GM19239 (cell line): ENCODE data around the gene STK24.
"Not testable (repeated sequence)": the region's sequence is repeated elsewhere in the genome, so short reads cannot be mapped to it uniquely, and the experiment has no call there.

Experiments
- DNase-seq: peaks from one replicate; pipeline ENCODE4 v3.0.0; 2011; ENCODE audit warnings: low spot score; ENCODE audit not compliant: insufficient read length
- FAIRE-seq: peaks from 2 replicates; lab custom pipeline; 2011; peaks lifted over from hg19 to GRCh38; lab: Jason Lieb, UNC

STK24 gene

GRCh38 chr13:98584668-98585397 is 7.9 kb upstream of the STK24 start:
- DNase-seq (no peak), FAIRE-seq (no peak)

GRCh38 chr13:98582947-98583346 is 6.0 kb upstream of the STK24 start:
- no peak for DNase-seq

GRCh38 chr13:98581971-98582702 is 5.2 kb upstream of the STK24 start:
- FAIRE-seq (no peak), DNase-seq (no peak)

More at GRCh38 chr13:98582947-98583346, 6.0 kb upstream of the STK24 start:
- no peak for FAIRE-seq

DNA sequence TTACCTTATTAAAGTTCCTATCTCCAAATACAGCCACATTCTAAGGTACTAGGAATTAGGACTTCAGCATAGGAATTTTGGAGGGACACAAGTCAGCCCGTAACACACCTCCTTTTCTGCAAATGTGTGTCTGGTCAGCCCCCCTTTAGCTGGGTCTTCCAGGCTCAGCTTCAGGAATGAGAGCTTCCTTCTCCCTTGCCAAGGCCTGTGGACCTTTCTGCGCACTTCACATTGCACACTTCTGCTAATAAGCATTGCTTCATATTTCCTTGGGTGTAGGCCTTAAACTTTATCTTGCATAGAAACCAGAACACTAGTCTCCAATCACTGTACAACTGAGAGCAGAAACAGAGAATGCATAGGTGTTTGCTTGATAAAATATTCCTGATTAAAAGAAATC is 4.5 kb upstream of the STK24 start:
- no peak for FAIRE-seq
- no peak for DNase-seq

DNA sequence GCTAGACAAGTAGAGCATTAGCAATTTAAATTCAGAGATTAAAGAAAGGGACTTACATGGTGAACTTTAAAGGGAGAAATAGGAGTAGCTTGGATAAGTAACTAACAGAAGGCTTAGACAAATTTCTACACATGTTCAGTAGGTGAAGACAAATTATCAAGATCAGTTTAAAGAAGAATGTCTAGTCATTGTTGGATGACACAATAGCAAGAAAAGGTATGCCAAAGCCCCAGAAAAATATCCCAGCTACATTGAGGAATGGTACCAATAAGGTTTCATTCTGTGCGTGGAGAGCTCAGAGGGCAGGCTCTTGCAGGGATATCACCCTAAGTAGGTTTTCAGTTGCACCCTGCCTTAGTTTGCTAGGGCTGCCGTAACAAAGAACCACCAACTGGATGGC is 3.5 kb upstream of the STK24 start:
- no peak for FAIRE-seq
- DNase-seq, result no peak

- FAIRE-seq (no peak), DNase-seq (no peak)
Observed at GRCh38 chr13:98577836-98578285, 954 bp upstream of the STK24 start.

DNA sequence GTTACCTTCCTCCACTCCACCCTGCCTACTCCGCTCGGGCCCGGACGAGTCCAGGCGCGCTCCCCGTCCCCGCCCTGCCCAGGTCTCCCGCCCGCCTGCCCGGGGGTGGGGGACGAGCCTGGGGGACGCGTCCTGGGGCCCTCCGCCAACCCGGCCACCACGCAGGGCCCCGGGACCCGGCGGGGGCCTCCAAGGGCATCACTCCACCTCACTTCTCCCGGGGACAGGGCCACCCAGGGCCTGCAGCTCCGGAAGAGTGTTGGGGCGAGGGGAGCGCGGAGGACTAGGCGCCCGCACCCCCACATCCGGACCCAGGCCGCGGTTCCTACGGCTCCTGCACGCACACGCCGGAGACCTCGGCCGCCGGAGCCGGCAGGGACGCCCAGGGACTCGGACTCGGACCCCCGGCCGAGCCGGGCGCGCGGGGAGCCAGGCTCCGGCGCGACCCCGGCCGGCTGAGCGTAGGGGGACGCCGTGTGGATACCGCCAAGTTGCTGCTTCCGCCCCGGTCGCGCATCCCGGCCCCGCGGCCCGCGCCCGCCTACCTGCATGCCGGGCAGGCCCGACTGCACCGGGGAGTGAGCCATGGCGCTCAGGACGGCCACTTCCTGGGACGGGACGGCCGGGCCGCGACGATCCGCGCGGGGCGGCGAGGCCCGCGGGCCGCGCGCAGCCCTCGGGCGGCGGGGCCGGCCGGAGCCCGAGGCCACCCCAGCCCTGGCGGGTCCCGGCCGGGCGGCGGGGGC is 534 bp downstream of the STK24 start:
- FAIRE-seq (no peak), DNase-seq (no peak)

- DNase-seq (no peak), FAIRE-seq (no peak)
Observed at GRCh38 chr13:98575904-98576199, 1.1 kb downstream of the STK24 start.

DNA sequence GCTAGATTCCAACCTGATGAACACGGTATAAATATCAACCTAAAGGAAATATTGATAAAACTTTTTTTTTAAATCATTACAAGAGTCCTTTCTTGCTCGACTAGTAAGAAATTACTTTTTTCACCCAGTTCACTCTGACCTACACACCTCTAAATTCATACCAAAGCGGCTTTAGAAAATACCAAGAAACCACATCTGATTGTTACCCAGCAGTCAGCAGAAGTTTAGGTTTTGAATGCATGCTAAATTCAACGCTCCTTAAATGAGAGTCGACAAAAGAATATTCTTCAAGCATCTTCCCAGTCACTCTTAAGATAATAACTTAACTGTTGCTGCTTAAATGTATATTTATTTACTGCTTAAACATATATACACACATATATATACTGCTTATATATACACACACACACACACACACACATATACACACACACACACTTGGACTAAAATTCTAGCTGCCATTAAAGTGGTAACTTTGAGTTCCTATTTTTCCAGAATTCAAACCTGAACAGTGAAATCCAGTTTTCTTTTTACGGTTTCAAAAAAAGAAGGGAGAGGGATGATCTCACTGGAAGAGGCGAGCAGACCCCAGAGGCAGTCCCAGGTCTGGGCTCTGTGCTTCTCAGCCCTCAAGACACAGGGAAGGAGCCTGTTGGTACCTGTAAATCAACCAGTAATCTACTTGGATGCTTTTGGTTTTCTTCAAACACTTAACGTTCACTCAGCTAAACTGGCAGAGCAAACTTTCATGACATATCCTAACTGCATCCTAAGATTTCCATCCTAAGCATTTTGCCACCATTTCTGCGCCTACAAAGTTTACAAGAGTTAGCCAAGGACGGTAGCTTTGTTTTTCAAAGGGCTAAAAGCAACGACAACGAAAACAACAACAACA is 1.7 kb downstream of the STK24 start:
- FAIRE-seq (no peak), DNase-seq (no peak)

- FAIRE-seq, result peak; percentile 48
Observed at GRCh38 chr13:98571955-98572662, 4.8 kb downstream of the STK24 start.

DNA sequence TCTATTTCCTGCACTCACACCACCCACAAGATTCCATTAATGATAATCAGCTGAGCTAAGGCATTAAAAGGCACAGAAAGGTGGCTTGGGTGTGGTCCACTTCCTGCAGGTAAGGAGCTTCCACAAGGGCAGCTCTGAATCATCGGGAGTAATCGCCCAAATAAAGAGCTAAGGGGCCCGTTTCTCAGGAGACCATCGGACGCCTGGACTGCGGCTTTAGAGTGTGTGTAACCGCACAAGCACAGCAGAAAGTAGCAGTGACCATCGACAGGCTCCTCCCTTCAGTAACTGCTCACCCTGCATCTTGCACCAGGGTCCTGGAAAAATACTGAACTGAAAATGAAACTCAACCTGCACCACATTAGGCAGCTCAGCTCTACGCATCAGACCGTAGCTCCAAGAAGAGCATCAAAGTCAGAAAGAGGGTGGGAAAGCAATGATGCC is 6.0 kb downstream of the STK24 start:
- FAIRE-seq (peak; percentile 90), DNase-seq (peak; percentile 73)

More at GRCh38 chr13:98571955-98572662, 4.8 kb downstream of the STK24 start:
- no peak for DNase-seq

DNA sequence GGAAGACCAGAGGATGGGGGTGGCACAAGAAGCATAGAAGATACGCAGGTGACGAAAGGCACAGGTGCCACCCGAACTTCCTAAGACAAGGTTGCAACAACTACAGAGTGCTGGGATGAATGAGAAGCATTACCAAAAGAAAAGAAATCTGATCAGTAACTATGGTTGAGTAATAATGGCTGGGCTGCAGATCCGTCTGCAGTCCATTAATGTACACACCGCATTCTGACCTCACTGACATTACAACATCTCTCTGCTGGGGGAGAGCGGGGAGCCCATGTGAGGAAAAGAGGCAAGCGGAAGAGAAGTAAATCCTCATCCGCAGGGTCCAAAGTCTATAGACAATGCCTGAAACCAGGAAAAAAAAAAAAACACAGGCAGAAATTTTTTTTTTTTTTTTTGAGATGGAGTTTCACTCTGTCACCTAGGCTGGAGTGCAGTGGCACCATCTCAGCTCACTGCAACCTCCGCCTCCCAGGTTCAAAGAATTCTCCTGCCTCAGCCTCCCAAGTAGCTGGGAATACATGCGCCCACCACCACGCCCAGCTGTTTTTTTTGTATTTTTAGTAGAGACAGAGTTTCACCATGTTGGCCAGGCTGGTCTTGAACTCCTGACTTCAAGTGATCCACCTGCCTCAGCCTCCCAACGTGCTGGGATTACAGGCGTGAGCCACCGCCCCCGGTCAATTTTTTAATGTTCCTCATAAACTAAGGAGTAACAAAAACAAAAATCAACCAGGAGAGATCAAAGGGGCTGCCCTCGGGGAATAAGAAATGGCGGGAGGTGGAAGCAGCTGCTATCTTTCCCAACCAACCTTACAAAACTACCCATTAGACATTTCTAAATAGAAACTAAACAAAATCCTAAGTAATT is 7.2 kb downstream of the STK24 start:
- not testable (repeated sequence) for FAIRE-seq, DNase-seq

DNA sequence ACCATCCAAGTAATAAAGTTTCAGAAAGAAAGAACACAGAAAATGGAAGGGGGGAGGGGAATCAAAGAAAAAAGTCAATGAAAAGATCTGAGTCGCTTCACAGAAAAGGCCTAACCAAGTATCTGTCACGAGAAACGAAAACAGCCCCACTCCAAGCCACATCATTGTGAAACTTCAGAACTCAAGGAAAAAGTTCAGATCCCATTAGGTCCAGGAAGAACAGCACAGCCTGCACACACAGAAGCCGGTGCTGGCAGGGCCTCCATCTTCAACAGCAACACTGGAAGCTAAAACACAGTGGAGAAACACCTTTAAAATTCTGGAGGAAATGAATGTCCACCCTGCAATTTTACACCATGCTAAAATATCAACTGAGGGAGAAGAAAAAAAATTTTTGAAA is 8.0 kb downstream of the STK24 start:
- DNase-seq, result no peak
- no peak for FAIRE-seq

GRCh38 chr13:98567140-98567539 is 9.8 kb downstream of the STK24 start:
- FAIRE-seq, result no peak

DNA sequence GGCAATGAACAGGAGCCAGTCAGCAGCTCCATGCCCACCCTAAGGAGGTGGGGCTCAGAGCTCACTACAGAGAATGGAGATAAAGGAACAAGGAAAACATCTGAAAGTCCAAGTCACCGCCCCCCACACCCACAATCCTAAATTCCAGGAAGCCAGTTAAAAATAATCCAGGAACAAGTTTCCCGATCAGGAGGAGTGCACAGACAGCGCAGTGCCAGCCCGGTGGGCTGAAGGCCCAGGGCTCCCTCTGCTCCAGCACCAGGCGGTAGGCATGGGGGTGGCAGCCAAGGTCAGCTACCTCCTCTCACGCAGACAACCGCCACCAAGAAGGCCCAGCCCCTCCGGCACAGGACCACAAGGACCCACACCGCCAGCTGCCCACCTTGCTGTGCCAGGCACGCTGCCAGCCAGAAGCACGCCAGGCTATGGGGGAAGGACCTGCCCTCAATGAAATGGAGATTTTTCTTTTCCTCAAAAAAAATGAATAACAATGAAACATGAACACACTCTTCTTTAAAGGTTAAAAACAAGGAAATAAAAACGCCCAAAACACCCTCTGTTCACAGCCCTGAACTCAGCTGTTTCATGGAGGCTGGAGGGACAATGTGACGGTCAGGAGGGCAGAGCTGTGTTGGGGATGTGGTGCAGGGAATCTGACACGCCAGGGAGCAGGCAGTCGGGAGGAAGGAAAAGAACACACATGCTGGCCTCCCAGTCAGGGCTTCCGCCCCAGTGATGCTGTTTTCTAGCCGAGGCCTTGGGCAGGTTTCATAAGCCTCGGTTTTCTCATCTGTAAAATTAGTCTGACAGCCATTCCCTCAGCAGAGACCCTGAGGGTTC is 11.0 kb downstream of the STK24 start:
- FAIRE-seq (peak; percentile 79), DNase-seq (no peak)

More at GRCh38 chr13:98567140-98567539, 9.8 kb downstream of the STK24 start:
- DNase-seq, result no peak

- FAIRE-seq (no peak), DNase-seq (no peak)
Observed at GRCh38 chr13:98564204-98564603, 12.7 kb downstream of the STK24 start.

- DNase-seq (no peak), FAIRE-seq (peak; percentile 92)
Observed at GRCh38 chr13:98563071-98563470, 13.8 kb downstream of the STK24 start.

GRCh38 chr13:98559169-98559568 is 17.7 kb downstream of the STK24 start:
- FAIRE-seq (no peak), DNase-seq (no peak)
